Suppressor macrophage treated with lipopolysaccharide for 4 hours (primary cell): ENCODE data around the gene NFIA.
A peak's percentile ranks its signal among the peaks of the same experiment; 100 is the strongest.
"Not testable (repeated sequence)": the region's sequence is repeated elsewhere in the genome, so short reads cannot be mapped to it uniquely, and the experiment has no call there.

ENCODE experiments used
- DNase-seq: peaks from one replicate; pipeline ENCODE4 v3.0.0-alpha.2; 2020

NFIA gene

GRCh38 chr1:61445269-61445825, 363.0 kb downstream of the NFIA start:
- DNase-seq = no peak

DNA sequence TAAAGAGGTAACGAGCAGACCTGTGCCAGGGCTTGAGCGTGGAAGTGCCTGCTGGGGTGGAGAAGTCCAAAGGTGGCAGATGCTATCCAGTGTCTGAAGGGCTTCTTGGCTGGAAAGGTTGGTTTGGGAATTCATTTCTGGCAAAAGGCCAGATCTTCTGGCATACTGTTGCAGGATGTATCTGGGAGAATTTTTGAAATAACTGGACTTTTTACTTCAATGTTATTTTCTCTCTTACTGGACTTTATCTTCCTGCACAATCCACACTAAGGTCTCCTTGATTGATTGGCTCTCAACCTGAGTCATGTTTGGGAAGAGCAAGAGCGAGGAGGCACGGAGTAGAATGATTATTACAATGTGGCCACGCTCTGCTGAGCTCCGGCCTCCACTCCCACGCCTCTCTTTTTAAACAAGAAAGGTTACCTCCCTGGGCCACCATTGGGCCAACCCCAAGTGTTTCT, 364.2 kb downstream of the NFIA start:
- DNase-seq = no peak

GRCh38 chr1:61447106-61447967, 365.0 kb downstream of the NFIA start:
- no peak for DNase-seq

GRCh38 chr1:61447968-61448430, 365.6 kb downstream of the NFIA start:
- no peak for DNase-seq

GRCh38 chr1:61448914-61449313, 366.6 kb downstream of the NFIA start:
- DNase-seq = no peak

DNA sequence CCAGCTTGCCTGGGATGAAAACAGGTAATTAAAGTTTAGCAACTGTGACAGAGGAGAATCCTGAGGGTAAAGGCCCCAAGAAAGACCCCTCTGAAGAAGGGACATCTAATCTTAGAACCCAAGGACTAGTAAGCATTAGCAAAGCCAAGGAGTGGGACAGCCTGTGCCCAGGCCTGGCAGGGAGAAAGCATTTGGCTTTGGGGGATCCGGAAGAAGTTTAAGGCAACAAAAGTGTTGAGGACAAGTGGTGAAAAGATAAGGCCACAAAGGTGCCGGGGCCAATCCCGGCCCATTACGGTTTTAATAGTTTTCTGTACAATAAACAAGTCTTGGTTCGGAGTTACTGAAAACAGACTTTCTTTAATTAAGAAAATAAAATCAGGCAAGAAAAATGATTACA, 367.0 kb downstream of the NFIA start:
- no peak for DNase-seq

DNA sequence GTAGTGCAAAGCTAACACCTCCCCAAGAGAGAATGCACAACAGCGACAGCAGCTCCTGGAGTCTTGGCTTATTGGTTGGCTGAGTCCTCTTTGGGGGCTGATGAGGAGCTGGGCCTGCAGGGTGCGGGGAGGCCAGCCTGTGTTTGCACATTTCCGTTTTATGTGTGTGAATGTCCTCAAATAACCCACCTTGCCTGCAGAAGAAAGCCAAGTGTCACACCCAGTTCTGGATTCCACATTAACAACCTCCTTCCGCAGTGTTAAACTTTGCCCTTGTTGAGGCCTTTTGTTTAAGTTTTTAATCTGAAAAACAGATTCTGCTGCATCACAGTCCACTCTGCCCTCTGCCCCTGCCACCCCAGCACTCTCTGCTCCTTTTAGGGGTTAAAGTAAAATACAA, 368.1 kb downstream of the NFIA start:
- no peak for DNase-seq

- DNase-seq = no peak
Measured at GRCh38 chr1:61450872-61451571, 368.7 kb downstream of the NFIA start.

DNA sequence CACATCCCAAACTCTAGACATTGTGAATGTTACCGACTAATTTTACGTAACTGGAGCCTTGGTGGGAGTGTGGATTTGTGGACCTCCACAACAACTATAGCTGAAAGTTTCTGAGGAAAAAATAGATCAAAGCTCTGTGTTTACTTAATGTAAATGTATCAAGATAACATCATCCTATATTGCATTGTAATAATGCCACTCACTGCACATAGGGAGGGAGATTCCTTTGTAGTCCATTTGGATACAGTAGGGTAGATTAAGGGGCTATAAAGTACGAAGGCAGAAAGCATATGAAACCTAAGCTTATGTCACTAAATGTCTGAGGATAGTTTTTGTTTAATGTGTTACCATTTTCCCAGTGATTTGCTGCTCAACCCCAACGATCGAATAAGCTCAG, 369.2 kb downstream of the NFIA start:
- DNase-seq = no peak

DNA sequence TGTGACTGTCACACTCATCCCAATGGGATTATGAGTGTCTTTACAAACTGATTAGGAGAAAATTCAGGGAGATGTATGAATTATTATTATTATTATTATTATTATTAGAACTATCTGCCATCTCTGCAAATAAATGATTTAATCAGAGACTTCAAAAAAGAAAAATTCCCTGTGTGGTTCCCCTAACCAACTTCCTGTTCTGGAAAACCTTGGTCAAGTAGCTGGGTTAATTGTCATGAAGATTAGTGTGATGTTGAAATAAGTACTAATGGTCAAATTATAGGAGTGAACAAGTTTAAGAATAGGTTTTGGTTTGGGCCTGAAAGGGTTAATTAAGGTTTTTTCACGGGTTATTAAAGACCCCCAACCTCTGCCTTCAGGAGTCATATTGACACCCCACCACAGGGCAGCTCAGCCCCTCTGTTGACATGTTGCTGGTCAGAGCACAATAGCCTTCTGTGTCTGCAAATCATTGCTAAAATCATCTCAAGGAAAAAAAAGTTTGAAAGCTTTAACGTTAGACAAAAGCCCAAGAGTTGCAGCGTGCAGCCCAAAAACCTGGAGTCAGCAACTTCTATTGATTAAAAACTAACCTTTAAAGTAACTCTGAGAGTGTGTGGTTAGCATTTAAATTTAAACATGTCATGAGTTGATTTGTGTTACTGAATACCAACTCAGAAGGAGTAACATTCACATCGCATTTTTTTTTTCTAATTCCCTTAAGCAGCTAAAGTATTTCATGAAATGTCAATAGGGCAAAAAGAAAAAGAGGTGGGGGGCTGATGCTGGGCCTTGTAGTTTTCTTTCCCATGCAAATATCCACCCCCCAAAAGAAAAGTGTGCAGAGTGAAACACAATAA, 370.0 kb downstream of the NFIA start:
- no peak for DNase-seq

DNA sequence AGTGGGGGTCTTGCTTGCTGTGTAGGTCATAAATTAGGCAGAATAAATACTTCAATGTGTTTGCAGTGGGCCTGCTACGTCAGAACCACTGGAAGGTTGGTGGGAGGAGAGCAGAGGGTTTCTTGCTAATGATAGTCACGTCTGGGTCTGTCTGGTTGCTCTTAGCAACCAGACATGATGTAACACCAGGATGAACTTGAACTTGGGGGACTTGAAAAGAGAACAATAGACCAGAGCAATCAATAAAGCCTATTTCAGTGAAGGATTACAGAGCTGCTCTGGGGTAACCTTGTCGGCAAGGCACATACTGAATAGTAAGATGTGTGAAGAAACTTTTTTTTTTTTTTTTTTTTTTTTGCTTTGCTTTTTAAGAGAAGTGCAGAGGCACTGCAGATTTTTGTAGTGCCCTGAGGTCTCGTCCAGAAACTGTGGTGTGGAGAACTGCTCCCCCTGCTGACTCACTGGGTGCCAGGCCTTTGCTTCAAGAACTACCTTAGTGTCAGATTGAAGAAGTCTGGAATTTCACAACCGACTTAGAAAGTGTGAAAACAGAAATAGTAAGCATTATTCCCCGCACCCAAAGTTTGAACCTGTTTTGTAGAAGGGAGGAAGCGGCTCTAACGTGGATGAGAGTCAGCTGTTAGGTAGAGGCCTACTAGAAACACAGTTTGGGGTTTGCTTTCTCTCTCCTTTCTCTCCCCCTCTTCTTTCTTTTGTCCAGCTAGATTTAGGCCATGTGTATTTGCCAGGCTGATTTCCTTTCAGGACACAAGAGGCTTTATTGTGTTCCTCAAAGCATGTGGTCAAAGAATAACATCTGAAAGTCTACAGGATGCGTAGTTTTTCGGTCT, 371.0 kb downstream of the NFIA start:
- peak; percentile 84 for DNase-seq

- no peak for DNase-seq
Measured at GRCh38 chr1:61455400-61455799, 373.0 kb downstream of the NFIA start.

GRCh38 chr1:61457526-61458040, 375.2 kb downstream of the NFIA start:
- no peak for DNase-seq

GRCh38 chr1:61459345-61459744, 377.0 kb downstream of the NFIA start:
- no peak for DNase-seq

DNA sequence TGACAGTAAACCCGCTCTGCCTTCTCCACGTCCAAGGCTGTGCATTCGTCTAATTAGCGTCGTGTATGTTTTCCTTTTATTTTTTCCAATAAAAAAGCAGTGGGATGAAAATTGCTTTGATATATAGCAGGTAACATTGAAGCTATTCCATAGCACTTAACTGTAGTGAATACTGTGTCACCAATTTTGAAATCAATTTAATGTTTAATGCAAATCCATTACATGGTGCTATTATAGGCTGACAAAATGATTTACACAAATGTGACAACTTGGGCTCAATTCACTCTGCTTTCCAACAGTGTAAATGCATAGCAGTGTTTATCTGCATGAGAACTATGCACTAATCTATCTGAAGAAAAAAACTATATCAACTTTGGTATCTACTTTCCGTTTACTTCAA, 377.8 kb downstream of the NFIA start:
- no peak for DNase-seq

DNA sequence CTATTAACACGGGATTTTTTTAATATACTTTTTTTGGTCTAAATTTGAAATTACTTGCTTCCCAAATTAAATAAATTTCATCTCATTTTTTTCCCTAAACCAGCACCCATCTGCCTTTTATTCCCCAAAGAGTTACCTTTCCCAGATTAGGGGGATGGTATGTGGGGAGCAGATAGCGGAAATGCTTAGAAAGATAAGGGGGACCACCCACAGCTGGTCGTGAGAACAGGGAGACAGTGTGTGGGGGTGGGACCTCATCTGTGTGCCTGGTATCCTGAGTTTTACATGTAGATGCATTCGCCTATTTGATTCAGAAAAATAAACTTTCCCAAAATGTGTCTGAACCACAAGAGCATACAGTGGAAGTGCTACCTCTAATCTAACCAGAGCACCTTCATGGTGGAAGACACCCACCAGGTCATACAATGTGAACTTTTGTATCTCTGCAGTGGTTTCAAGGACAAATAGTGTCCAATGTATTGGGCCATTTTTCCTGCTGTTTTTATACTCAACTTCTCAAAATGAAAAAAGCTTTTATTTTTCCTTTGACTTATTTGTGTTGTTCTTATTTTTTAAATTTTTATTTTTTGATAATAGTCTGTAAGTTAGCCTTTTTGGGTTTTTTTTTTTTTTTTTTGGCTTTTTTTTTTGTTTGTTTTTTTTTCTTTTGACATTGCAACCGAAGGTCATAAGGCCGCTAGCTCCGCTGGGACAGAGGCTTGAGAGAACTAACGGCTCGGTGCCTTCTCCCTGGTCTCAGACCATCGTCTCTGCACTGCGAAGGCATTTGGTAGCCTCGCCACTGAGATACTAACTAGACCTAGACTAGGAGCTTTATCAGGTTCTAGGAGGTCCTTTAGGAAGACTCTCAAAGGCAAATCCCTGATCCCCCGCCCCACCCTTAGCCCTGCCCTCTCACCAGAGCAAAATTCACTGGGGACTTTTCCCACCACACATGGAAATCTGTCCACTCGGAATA, 379.3 kb downstream of the NFIA start:
- no peak for DNase-seq

DNA sequence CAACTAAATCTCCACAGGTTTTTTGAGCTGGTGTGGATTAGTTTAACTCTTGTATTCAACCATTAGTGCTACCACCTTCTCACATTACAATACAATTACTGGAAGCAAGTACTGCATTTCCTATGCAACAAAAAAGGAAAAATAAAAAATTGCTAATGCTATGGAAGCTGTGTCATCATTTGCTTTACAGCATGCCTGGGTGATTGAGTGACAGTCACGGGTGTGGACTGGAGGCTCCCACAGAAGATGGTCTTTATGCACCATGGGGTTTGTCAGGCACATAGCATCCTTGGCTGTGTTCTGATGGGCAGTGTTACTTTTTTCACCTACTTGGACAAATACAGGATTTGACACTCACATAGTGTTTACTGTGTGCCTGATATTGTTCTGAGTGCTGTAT, 380.3 kb downstream of the NFIA start:
- no peak for DNase-seq

- no peak for DNase-seq
Measured at GRCh38 chr1:61463220-61463619, 380.9 kb downstream of the NFIA start.

DNA sequence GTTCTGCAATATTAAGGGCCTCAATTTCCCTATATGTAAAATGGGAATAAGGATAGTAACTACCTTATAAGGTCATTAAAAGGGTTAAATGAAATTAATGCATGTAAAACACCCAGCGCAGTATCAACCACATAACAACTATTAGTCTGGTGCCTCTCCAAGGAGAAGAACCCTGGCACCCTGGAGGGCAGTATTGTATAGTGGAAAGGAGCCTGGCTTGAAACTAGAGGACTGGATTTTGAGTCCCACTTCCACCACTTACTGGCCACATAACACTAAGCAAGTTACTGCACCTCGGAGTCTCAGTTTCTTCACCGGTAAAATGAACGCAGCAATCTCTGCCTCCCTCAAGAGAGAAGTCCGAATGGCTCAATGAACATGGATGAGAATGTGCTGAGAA, 385.5 kb downstream of the NFIA start:
- not testable (repeated sequence) for DNase-seq

DNA sequence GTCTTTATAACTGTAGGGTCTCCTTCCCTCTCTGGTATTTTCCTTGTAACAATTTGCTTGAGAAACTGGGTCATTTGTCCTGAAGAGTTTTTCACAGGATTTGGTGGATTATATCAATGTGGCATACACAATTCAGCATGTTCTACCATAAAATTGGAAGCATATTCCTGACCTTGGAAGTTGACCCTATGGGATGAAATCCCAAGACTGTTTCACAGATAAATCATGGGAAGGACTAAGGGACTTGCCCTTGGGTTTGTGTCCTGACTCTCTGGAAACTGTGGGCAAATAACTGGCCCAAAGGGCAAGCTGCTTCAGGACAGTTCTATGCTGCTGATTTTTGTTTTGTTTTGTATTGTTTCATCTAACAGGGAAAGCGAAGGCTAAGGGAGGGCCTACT, 387.0 kb downstream of the NFIA start:
- DNase-seq = no peak
